Activated CD8-positive, alpha-beta memory T cell treated with anti-CD3 and anti-CD28 coated beads, Interleukin-2, amount 50 U/mL, for 24 hours (primary cell): ENCODE measurements around the gene TERB1.
"Not testable (repeated sequence)": the region's sequence is repeated elsewhere in the genome, so short reads cannot be mapped to it uniquely, and the experiment has no call there.

Experiments used
- DNase-seq: peaks from one replicate; pipeline ENCODE4 v3.0.0-alpha.2; 2020; ENCODE audit errors: extremely low read depth

TERB1 gene

GRCh38 chr16:66824006-66824405 is 22.6 kb upstream of the TERB1 start:
- no peak for DNase-seq

GRCh38 chr16:66814734-66815133 is 13.3 kb upstream of the TERB1 start:
- no peak for DNase-seq

- DNase-seq = no peak
These were observed 9.7 kb upstream of the TERB1 start for GRCh38 chr16:66811043-66811442.

GRCh38 chr16:66810391-66810790 is 9.0 kb upstream of the TERB1 start:
- no peak for DNase-seq

GRCh38 chr16:66809765-66810164 is 8.4 kb upstream of the TERB1 start:
- DNase-seq = no peak

GRCh38 chr16:66802159-66802558 is 775 bp upstream of the TERB1 start:
- no peak for DNase-seq

GRCh38 chr16:66800856-66801255 is 528 bp downstream of the TERB1 start:
- DNase-seq = no peak

- DNase-seq = no peak
These were observed 3.2 kb downstream of the TERB1 start for GRCh38 chr16:66798161-66798560.

- not testable (repeated sequence) for DNase-seq
These were observed 7.4 kb downstream of the TERB1 start for GRCh38 chr16:66793984-66794383.

GRCh38 chr16:66790130-66790733 is 11.2 kb downstream of the TERB1 start:
- no peak for DNase-seq

GRCh38 chr16:66787427-66787826 is 14.0 kb downstream of the TERB1 start:
- no peak for DNase-seq

GRCh38 chr16:66786551-66786950 is 14.8 kb downstream of the TERB1 start:
- no peak for DNase-seq

- DNase-seq = no peak
These were observed 24.9 kb downstream of the TERB1 start for GRCh38 chr16:66776457-66776856.

GRCh38 chr16:66774981-66775380 is 26.4 kb downstream of the TERB1 start:
- no peak for DNase-seq

GRCh38 chr16:66758086-66758485 is 43.3 kb downstream of the TERB1 start:
- no peak for DNase-seq

GRCh38 chr16:66754819-66755218 is 46.6 kb downstream of the TERB1 start:
- DNase-seq = no peak

GRCh38 chr16:66754211-66754610 is 47.2 kb downstream of the TERB1 start:
- no peak for DNase-seq

- no peak for DNase-seq
These were observed 48.4 kb downstream of the TERB1 start for GRCh38 chr16:66752958-66753357.

GRCh38 chr16:66752379-66752778 is 49.0 kb downstream of the TERB1 start:
- no peak for DNase-seq

- no peak for DNase-seq
These were observed 49.4 kb downstream of the TERB1 start for GRCh38 chr16:66751992-66752322.

GRCh38 chr16:66751303-66751991 is 49.9 kb downstream of the TERB1 start, which contains the start of gene DYNC1LI2:
Gene DYNC1LI2, minus strand, starts transcription at chr16:66751609. Its CDS starts 18 bp downstream, at chr16:66751591.
- DNase-seq = peak; percentile 50

- no peak for DNase-seq
These were observed 50.4 kb downstream of the TERB1 start for GRCh38 chr16:66751053-66751302.

- DNase-seq = no peak
These were observed 50.9 kb downstream of the TERB1 start for GRCh38 chr16:66750279-66751052.
